SK-N-SH (cell line): ENCODE measurements around the gene CDCA8. TPM values are rescaled to one million over a fixed set of nuclear protein-coding genes. Genes with fewer than 3 reads are reported as not detected.

Experiments
- CTCF ChIA-PET: fragments of 300-600, 350-600 bp; formaldehyde crosslinking; extraction: SDS; loops from one replicate; lab custom pipeline; 2021; lab: Yijun Ruan, JAX
- POLR2A ChIA-PET: fragments of 350-600 bp; sonication (Branson Sonifier 250); formaldehyde crosslinking; extraction: SDS; loops from one replicate; lab custom pipeline; 2020; ENCODE audit warnings: antibody characterized with exemption, inconsistent platforms; lab: Yijun Ruan, JAX
- DNase-seq: peaks from one replicate; pipeline ENCODE4 v3.0.0; 2012
- H2AFZ ChIP-seq: fragments of 200-600 bp; sonication (generic); 2 replicates; pipeline ENCODE4 v1.8.1; 2016; ENCODE audit warnings: antibody characterized with exemption, mild to moderate bottlenecking, low read depth
- H3F3A ChIP-seq: fragments of 200-600 bp; sonication (generic); replicated peaks from 2 replicates; pipeline ENCODE3; 2016; ENCODE audit warnings: antibody characterized with exemption, mild to moderate bottlenecking; ENCODE audit not compliant: insufficient read depth
- H3K27ac ChIP-seq, 2 experiments: fragments of 200-500 bp in 1 of 2; fragments of 200-600 bp in 1 of 2; sonication (Bioruptor generic) in 1 of 2; sonication (generic), shearing (Covaris generic) in 1 of 2; 2 replicates each; pipeline versions ENCODE4 v1.5.1 to v1.6.1; 2014 to 2016; ENCODE audit warnings: low read depth in 2 of 2, inconsistent platforms in 1 of 2, low read length in 1 of 2, mild to moderate bottlenecking in 1 of 2, mixed read lengths in 1 of 2
- H3K27me3 ChIP-seq: fragments of 200-600 bp; sonication (generic), shearing (Covaris generic); 2 replicates; pipeline ENCODE4 v1.6.1; 2016; ENCODE audit warnings: mixed run types; ENCODE audit not compliant: insufficient read depth
- H3K36me3 ChIP-seq, 2 experiments: fragments of 200-500 bp in 1 of 2; fragments of 200-600 bp in 1 of 2; sonication (Bioruptor generic) in 1 of 2; sonication (generic) in 1 of 2; replicated peaks in 1 of 2; 2 replicates each; pipeline versions ENCODE3 to v1.5.1; 2014 to 2016; ENCODE audit warnings: low read length in 1 of 2, mild to moderate bottlenecking in 1 of 2; ENCODE audit not compliant: insufficient read depth in 2 of 2, control insufficient read depth in 1 of 2
- H3K4me1 ChIP-seq, 2 experiments: fragments of 200-500 bp in 1 of 2; fragments of 200-600 bp in 1 of 2; sonication (Bioruptor generic) in 1 of 2; sonication (generic), shearing (Covaris generic) in 1 of 2; 2 replicates each; pipeline versions ENCODE4 v1.5.1 to v1.6.1; 2014 to 2016; ENCODE audit warnings: low read depth in 1 of 2, low read length in 1 of 2, mixed run types in 1 of 2; ENCODE audit not compliant: insufficient read depth in 2 of 2, control insufficient read depth in 1 of 2
- H3K4me2 ChIP-seq: fragments of 200-600 bp; sonication (generic), shearing (Covaris generic); 2 replicates; pipeline ENCODE4 v1.6.1; 2017; ENCODE audit warnings: mixed run types
- H3K4me3 ChIP-seq, 2 experiments: fragments of 200-500 bp in 1 of 2; fragments of 200-600 bp in 1 of 2; sonication (Bioruptor generic) in 1 of 2; sonication (generic), shearing (Covaris generic) in 1 of 2; 2 replicates each; pipeline versions ENCODE4 v1.5.1 to v1.8.1; 2014 to 2016; ENCODE audit warnings: low read depth in 2 of 2, inconsistent platforms in 1 of 2, low read length in 1 of 2, mild to moderate bottlenecking in 1 of 2, mixed read lengths in 1 of 2, moderate library complexity in 1 of 2
- H3K79me2 ChIP-seq: fragments of 200-600 bp; sonication (generic); 2 replicates; pipeline ENCODE4 v1.8.1; 2017; ENCODE audit warnings: mild to moderate bottlenecking; ENCODE audit not compliant: insufficient read depth
- H3K9ac ChIP-seq: fragments of 200-600 bp; sonication (generic); 2 replicates; pipeline ENCODE4 v1.6.1; 2017; ENCODE audit warnings: mixed run types
- H3K9me2 ChIP-seq: fragments of 200-600 bp; sonication (generic); 2 replicates; pipeline ENCODE4 v1.6.1; 2017; ENCODE audit warnings: mixed run types
- H3K9me3 ChIP-seq: fragments of 200-600 bp; sonication (generic); 2 replicates; pipeline ENCODE4 v1.6.1; 2017; ENCODE audit warnings: mixed run types, mild to moderate bottlenecking, moderate library complexity
- H4K20me1 ChIP-seq: fragments of 200-600 bp; sonication (generic); 2 replicates; pipeline ENCODE4 v1.6.1; 2017; ENCODE audit warnings: mild to moderate bottlenecking, mixed run types; ENCODE audit not compliant: insufficient read depth
- EP300 ChIP-seq, 2 experiments: IDR thresholded peaks; 2 replicates each; pipeline versions ENCODE4 v1.4.0 to v1.6.1; 2012; ENCODE audit warnings: borderline replicate concordance in 1 of 2, low read depth in 1 of 2, low read length in 1 of 2
- EZH2phosphoT487 ChIP-seq: fragments of 200-600 bp; sonication (generic); IDR thresholded peaks from 2 replicates; pipeline ENCODE4 v1.6.1; 2017; ENCODE audit warnings: low read depth, mixed run types, mild to moderate bottlenecking, antibody characterized with exemption, moderate library complexity, borderline replicate concordance
- FOXM1 ChIP-seq: IDR thresholded peaks from 2 replicates; pipeline ENCODE4 v1.4.0; 2012; ENCODE audit warnings: low read depth, mild to moderate bottlenecking
- JUND ChIP-seq: IDR thresholded peaks from 2 replicates; pipeline ENCODE4 v1.4.0; 2012
- POLR2AphosphoS5 ChIP-seq: IDR thresholded peaks from 2 replicates; pipeline ENCODE4 v1.6.1; 2012; ENCODE audit warnings: low read depth, low read length
- RAD21 ChIP-seq: IDR thresholded peaks from 2 replicates; pipeline ENCODE4 v1.6.1; 2012; ENCODE audit warnings: mild to moderate bottlenecking, low read length
- RCOR1 ChIP-seq: fragments of 150-350 bp; IDR thresholded peaks from 2 replicates; pipeline ENCODE4 v1.6.1; 2017; ENCODE audit warnings: antibody characterized with exemption, low read length
- RFX5 ChIP-seq: IDR thresholded peaks from 2 replicates; pipeline ENCODE4 v1.6.1; 2012; ENCODE audit warnings: mild to moderate bottlenecking, improper control_type of control experiment, low read length
- SMC3 ChIP-seq: IDR thresholded peaks from 2 replicates; pipeline ENCODE4 v1.6.1; 2012; ENCODE audit warnings: low read depth, low read length, improper control_type of control experiment
- TAF1 ChIP-seq: IDR thresholded peaks from 2 replicates; pipeline ENCODE4 v1.6.1; 2012; ENCODE audit warnings: low read depth, mild to moderate bottlenecking, low read length, moderate library complexity, borderline replicate concordance
- TEAD4 ChIP-seq: IDR thresholded peaks from 2 replicates; pipeline ENCODE4 v1.4.0; 2012; ENCODE audit warnings: mild to moderate bottlenecking, borderline replicate concordance; ENCODE audit not compliant: insufficient read depth
- WGBS: methylation state at CpG from one replicate; pipeline ENCODE4 v1.1.6; 2017; ENCODE audit warnings: low lambda C conversion rate; 5-methylcytosine and 5-hydroxymethylcytosine counted together
- polyA plus RNA-seq, 3 experiments: library from polyadenylated mRNA; depleted of rRNA; stranded (reverse); fragments of >200 nt; gene quantifications; 2 replicates each; pipeline ENCODE4 v1.2.3, GENCODE V29; 2012
- TF ChIP-seq, protein P1 (sequence below): fragments of 150-350 bp; IDR thresholded peaks from 2 replicates; pipeline ENCODE4 v1.6.1; 2017; ENCODE audit warnings: antibody characterized with exemption, low read length, low read depth, borderline replicate concordance
- TF ChIP-seq, protein P2 (sequence below): fragments of 200-600 bp; sonication (generic); IDR thresholded peaks from 2 replicates; pipeline ENCODE4 v1.6.1; 2017; ENCODE audit warnings: antibody characterized with exemption, mild to moderate bottlenecking, moderate library complexity
- TF ChIP-seq, protein P3 (sequence below): IDR thresholded peaks from 2 replicates; pipeline ENCODE4 v1.4.0; 2012; ENCODE audit warnings: low read depth, borderline replicate concordance
- TF ChIP-seq, protein P4 (sequence below): fragments of 150-350 bp; IDR thresholded peaks from 2 replicates; pipeline ENCODE4 v1.6.1; 2016; ENCODE audit warnings: mild to moderate bottlenecking, low read depth, low read length
- TF ChIP-seq, protein P5 (sequence below): IDR thresholded peaks from 2 replicates; pipeline ENCODE4 v1.6.1; 2012; ENCODE audit warnings: mild to moderate bottlenecking, low read depth, low read length, moderate library complexity

CDCA8 gene
- polyA plus RNA-seq, 1 of the 3 experiments (the other 2 are of a cell fraction), result 22.9 TPM

DNA sequence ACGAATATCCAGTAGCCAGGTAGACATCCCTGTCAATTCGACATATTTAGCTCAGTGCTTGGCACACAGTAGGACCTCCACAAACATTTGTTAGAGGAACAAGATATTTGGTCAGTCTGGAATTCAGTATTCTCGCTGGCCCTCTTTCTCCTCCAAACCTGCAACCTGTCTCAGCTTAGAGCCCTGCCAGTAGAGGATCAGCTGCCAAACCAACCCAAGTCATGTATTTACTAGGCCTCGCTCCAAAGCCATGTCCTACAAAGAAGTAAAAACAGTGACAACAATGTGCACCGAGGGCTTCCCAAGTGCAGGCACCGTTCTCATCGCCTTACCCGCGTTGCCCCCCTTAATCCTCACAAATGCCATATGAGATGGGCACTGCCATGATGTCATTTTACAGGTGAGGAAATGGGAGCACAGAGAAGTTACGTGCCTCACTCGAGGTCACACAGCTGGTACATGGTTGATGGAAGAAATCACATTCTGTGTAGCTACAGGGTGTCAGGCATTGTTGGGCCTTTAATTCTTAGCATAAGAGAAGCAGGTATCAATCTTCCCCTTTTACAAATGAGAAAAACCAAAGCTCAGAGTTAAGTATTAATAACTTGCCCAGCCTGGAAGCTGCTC is 26.0 kb upstream of the CDCA8 start:
- DNase-seq, result no peak
- WGBS, result 68% methylated on average over 11 of the region's 11 CpGs
- H3K27ac ChIP-seq, result no peak overlapping the region
- no peaks in the 10 kb centered on the region for H3K36me3 ChIP-seq
- H3K9me2 ChIP-seq, result no peaks in the 10 kb centered on the region
- H3K4me2 ChIP-seq, result no peak overlapping the region
- H3K79me2 ChIP-seq, result no peaks in the 10 kb centered on the region
- no peaks in the 10 kb centered on the region for H3F3A ChIP-seq
- no peak overlapping the region for H3K9ac ChIP-seq
- no peak overlapping the region for H2AFZ ChIP-seq
- 0 out of 2 replicates have a peak, but pooled peaks cover 13% of the 10 kb centered on the region for H3K27me3 ChIP-seq
- H3K4me3 ChIP-seq, result no peak overlapping the region
- POLR2A ChIA-PET, result interaction anchor here (0.8 kb wide), 1 partner anchor 12 kb away, joined by 3 read pairs; no protein-coding TSS in a partner anchor
- TF ChIP-seq EP300 (IDR thresholded peaks at IDR 0.05; ENCODE audit: borderline replicate concordance in 1 of 2, low read depth in 1 of 2, low read length in 1 of 2), result no peak
- TF ChIP-seq EZH2phosphoT487, result no peak
- TF ChIP-seq RFX5, result no peak
- no peak for TF ChIP-seq RAD21
- TF ChIP-seq, protein P1, sequence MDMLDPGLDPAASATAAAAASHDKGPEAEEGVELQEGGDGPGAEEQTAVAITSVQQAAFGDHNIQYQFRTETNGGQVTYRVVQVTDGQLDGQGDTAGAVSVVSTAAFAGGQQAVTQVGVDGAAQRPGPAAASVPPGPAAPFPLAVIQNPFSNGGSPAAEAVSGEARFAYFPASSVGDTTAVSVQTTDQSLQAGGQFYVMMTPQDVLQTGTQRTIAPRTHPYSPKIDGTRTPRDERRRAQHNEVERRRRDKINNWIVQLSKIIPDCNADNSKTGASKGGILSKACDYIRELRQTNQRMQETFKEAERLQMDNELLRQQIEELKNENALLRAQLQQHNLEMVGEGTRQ, result no peak
- TF ChIP-seq, protein P2, sequence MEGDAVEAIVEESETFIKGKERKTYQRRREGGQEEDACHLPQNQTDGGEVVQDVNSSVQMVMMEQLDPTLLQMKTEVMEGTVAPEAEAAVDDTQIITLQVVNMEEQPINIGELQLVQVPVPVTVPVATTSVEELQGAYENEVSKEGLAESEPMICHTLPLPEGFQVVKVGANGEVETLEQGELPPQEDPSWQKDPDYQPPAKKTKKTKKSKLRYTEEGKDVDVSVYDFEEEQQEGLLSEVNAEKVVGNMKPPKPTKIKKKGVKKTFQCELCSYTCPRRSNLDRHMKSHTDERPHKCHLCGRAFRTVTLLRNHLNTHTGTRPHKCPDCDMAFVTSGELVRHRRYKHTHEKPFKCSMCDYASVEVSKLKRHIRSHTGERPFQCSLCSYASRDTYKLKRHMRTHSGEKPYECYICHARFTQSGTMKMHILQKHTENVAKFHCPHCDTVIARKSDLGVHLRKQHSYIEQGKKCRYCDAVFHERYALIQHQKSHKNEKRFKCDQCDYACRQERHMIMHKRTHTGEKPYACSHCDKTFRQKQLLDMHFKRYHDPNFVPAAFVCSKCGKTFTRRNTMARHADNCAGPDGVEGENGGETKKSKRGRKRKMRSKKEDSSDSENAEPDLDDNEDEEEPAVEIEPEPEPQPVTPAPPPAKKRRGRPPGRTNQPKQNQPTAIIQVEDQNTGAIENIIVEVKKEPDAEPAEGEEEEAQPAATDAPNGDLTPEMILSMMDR, result no peak
- no peak for TF ChIP-seq SMC3
- TF ChIP-seq, protein P3, sequence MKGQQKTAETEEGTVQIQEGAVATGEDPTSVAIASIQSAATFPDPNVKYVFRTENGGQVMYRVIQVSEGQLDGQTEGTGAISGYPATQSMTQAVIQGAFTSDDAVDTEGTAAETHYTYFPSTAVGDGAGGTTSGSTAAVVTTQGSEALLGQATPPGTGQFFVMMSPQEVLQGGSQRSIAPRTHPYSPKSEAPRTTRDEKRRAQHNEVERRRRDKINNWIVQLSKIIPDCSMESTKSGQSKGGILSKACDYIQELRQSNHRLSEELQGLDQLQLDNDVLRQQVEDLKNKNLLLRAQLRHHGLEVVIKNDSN, result no peak
- TF ChIP-seq, protein P4, sequence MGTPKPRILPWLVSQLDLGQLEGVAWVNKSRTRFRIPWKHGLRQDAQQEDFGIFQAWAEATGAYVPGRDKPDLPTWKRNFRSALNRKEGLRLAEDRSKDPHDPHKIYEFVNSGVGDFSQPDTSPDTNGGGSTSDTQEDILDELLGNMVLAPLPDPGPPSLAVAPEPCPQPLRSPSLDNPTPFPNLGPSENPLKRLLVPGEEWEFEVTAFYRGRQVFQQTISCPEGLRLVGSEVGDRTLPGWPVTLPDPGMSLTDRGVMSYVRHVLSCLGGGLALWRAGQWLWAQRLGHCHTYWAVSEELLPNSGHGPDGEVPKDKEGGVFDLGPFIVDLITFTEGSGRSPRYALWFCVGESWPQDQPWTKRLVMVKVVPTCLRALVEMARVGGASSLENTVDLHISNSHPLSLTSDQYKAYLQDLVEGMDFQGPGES, result no peak
- TF ChIP-seq FOXM1, result no peak
- TF ChIP-seq POLR2AphosphoS5, result no peak
- TF ChIP-seq RCOR1, result no peak
- no peak for TF ChIP-seq TEAD4
- TF ChIP-seq, protein P5, sequence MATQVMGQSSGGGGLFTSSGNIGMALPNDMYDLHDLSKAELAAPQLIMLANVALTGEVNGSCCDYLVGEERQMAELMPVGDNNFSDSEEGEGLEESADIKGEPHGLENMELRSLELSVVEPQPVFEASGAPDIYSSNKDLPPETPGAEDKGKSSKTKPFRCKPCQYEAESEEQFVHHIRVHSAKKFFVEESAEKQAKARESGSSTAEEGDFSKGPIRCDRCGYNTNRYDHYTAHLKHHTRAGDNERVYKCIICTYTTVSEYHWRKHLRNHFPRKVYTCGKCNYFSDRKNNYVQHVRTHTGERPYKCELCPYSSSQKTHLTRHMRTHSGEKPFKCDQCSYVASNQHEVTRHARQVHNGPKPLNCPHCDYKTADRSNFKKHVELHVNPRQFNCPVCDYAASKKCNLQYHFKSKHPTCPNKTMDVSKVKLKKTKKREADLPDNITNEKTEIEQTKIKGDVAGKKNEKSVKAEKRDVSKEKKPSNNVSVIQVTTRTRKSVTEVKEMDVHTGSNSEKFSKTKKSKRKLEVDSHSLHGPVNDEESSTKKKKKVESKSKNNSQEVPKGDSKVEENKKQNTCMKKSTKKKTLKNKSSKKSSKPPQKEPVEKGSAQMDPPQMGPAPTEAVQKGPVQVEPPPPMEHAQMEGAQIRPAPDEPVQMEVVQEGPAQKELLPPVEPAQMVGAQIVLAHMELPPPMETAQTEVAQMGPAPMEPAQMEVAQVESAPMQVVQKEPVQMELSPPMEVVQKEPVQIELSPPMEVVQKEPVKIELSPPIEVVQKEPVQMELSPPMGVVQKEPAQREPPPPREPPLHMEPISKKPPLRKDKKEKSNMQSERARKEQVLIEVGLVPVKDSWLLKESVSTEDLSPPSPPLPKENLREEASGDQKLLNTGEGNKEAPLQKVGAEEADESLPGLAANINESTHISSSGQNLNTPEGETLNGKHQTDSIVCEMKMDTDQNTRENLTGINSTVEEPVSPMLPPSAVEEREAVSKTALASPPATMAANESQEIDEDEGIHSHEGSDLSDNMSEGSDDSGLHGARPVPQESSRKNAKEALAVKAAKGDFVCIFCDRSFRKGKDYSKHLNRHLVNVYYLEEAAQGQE, result no peak
- TF ChIP-seq TAF1, result no peak
- TF ChIP-seq JUND, result no peak
- no peaks in the 10 kb centered on the region for H4K20me1 ChIP-seq
- CTCF ChIA-PET, result interaction anchor here (0.7 to 8.4 kb wide), 8 partner anchors 10 to 1150 kb away, joined by 3 to 56 read pairs (median 3); partner anchors contain the start of gene CDCA8
- no peaks in the 10 kb centered on the region for H3K9me3 ChIP-seq
- H3K4me1 ChIP-seq, result peaks cover 0 to 18% of the 10 kb centered on the region in 2 experiments; a peak in 1 of 4 replicates
